ENCODE results near the gene ARHGEF19.
A peak's percentile ranks its signal among the peaks of the same experiment; 100 is the strongest.
"Not testable (repeated sequence)": the region's sequence is repeated elsewhere in the genome, so short reads cannot be mapped to it uniquely, and the experiment has no call there.

Gene ARHGEF19

GRCh38 chr1:16165073-16165364 lies 47.4 kb downstream of the ARHGEF19 start:
- no peak overlapping the region for H3K4me3 ChIP-seq (ENCODE audit: low read depth, low read length)
- DNase-seq (ENCODE audit: low read depth, low spot score), result no peak
- POLR2A ChIA-PET, result interaction anchor here (0.7 to 1.2 kb wide), 3 partner anchors 9 to 47 kb away, joined by 3 to 7 read pairs (median 3); partner anchors contain the start of gene EPHA2
- CTCF ChIA-PET, result interaction anchor here (5.0 to 6.3 kb wide), 2 partner anchors 12 to 84 kb away, joined by 27 to 52 read pairs; no protein-coding TSS in a partner anchor
- TF ChIP-seq CTCF (IDR thresholded peaks at IDR 0.05; ENCODE audit: insufficient read depth, low read length, missing control alignments), result no peak

DNA sequence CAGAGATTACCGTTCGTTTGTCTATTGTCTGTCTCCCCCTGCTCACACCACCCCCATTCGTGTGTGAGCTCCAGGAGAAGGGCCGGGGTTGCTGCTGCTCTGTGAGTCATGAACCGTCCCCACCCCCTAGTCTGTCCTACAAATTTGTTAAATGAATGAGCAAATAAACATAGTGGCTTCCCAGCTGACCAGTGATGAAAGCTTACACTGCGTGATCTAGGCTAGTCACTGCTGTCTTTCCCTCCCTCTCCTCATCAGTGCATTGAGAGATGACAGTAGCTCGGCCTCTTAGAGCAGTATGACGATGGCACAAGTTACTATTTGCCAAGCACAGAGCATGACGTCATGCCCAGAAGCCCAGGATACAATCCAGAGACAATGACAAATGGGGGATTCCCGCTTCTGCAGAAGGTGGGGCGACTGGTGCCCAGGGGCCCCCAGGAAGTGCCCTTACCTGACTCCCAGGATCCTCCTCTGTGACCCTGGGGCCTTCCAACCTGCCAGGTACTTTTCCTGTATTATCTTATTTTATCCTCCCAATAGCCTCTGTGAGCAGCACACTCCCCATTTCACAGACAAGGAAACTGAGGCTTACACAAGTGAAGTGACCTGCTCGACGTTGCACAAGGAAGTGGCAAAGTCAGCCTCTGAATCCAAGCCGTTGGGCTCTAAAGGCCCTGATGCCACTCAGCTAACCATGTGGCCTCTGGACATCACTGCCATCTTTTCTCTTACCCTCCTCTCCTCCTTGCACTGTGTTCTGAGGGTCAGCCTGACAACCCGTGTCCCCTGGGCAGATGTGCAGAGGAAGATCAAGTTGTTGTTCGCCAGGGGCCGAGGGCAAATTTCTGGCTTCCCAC lies 48.0 kb downstream of the ARHGEF19 start:
- DNase-seq (ENCODE audit: low read depth, low spot score), result peak; percentile 86
- ChIA-PET CTCF (interaction anchor here (5.0 to 6.3 kb wide), 2 partner anchors 11 to 84 kb away, joined by 27 to 52 read pairs; no protein-coding TSS in a partner anchor), POLR2A (interaction anchor here (0.7 to 1.9 kb wide), 4 partner anchors 9 to 47 kb away, joined by 3 to 7 read pairs (median 5); partner anchors contain the start of gene EPHA2)
- no peak overlapping the region for H3K4me3 ChIP-seq (ENCODE audit: low read depth, low read length)
- TF ChIP-seq CTCF (IDR thresholded peaks at IDR 0.05; ENCODE audit: insufficient read depth, low read length, missing control alignments), result no peak

- ChIA-PET CTCF (interaction anchor here (1.2 to 6.3 kb wide), 3 partner anchors 11 to 83 kb away, joined by 3 to 52 read pairs (median 27); no protein-coding TSS in a partner anchor), POLR2A (interaction anchor here (0.8 to 1.9 kb wide), 2 partner anchors 8 to 12 kb away, joined by 3 to 7 read pairs; partner anchors contain the start of gene EPHA2)
- DNase-seq (ENCODE audit: low read depth, low spot score); H3K4me3 ChIP-seq (ENCODE audit: low read depth, low read length): not testable (repeated sequence)
Observed at GRCh38 chr1:16163608-16164212, 48.7 kb downstream of the ARHGEF19 start.

- no peak overlapping the region for H3K4me3 ChIP-seq (ENCODE audit: low read depth, low read length)
- ChIA-PET POLR2A (interaction anchor here (1.3 kb wide), 1 partner anchor 9 kb away, joined by 3 read pairs; no protein-coding TSS in a partner anchor), CTCF (interaction anchor here (1.1 to 6.3 kb wide), 5 partner anchors 9 to 89 kb away, joined by 3 to 52 read pairs (median 3); partner anchors contain the start of gene FAM131C)
Observed at GRCh38 chr1:16162163-16162822, 50.2 kb downstream of the ARHGEF19 start.

GRCh38 chr1:16161717-16162116 lies 50.7 kb downstream of the ARHGEF19 start:
- CTCF ChIA-PET, result interaction anchor here (1.1 to 6.3 kb wide), 3 partner anchors 11 to 88 kb away, joined by 3 to 52 read pairs (median 3); partner anchors contain the start of gene FAM131C
- POLR2A ChIA-PET, result interaction anchor here (1.3 kb wide), 1 partner anchor 8 kb away, joined by 3 read pairs; no protein-coding TSS in a partner anchor
- no peak for DNase-seq (ENCODE audit: low read depth, low spot score)
- no peak overlapping the region for H3K4me3 ChIP-seq (ENCODE audit: low read depth, low read length)
- TF ChIP-seq CTCF (IDR thresholded peaks at IDR 0.05; ENCODE audit: insufficient read depth, low read length, missing control alignments), result no peak

More at GRCh38 chr1:16162163-16162822, 50.2 kb downstream of the ARHGEF19 start:
- DNase-seq (ENCODE audit: low read depth, low spot score), result no peak
- no peak for TF ChIP-seq CTCF (IDR thresholded peaks at IDR 0.05; ENCODE audit: insufficient read depth, low read length, missing control alignments)

- TF ChIP-seq CTCF (IDR thresholded peaks at IDR 0.05; ENCODE audit: insufficient read depth, low read length, missing control alignments), result no peak
Observed at GRCh38 chr1:16158993-16159831, 53.2 kb downstream of the ARHGEF19 start.

More at GRCh38 chr1:16158993-16159831, 53.2 kb downstream of the ARHGEF19 start:
- POLR2A ChIA-PET, result no interaction called here
- no peak overlapping the region for H3K4me3 ChIP-seq (ENCODE audit: low read depth, low read length)
- DNase-seq (ENCODE audit: low read depth, low spot score), result no peak
- CTCF ChIA-PET, result no interaction called here
